Middle frontal gyrus (tissue), 1 donor: ENCODE results near the gene NPY2R.

Source experiments
- DNase-seq: peaks from one replicate; pipeline ENCODE4 v3.0.0-alpha.2; 2015; ENCODE audit warnings: low spot score; ENCODE audit errors: extremely low spot score

Gene NPY2R

GRCh38 chr4:155208258-155209054 is at the start of gene NPY2R:
Gene NPY2R, plus strand, starts transcription at chr4:155208636. Its CDS starts 5,304 bp downstream, at chr4:155213940.
- DNase-seq = no peak

- DNase-seq = no peak
These were observed 47.1 kb upstream of the NPY2R start for GRCh38 chr4:155161357-155161756.

GRCh38 chr4:155164718-155165117 is 43.7 kb upstream of the NPY2R start:
- no peak for DNase-seq

GRCh38 chr4:155170569-155170968 is 37.9 kb upstream of the NPY2R start:
- no peak for DNase-seq

GRCh38 chr4:155173371-155173770 is 35.1 kb upstream of the NPY2R start:
- no peak for DNase-seq

- no peak for DNase-seq
These were observed 33.8 kb upstream of the NPY2R start for GRCh38 chr4:155174668-155175067.

GRCh38 chr4:155179216-155179615 is 29.2 kb upstream of the NPY2R start:
- DNase-seq = no peak

GRCh38 chr4:155186972-155187371 is 21.5 kb upstream of the NPY2R start:
- DNase-seq = no peak

- DNase-seq = no peak
These were observed 20.4 kb upstream of the NPY2R start for GRCh38 chr4:155187989-155188388.

- no peak for DNase-seq
These were observed 18.3 kb upstream of the NPY2R start for GRCh38 chr4:155190099-155190498.

- no peak for DNase-seq
These were observed 10.7 kb upstream of the NPY2R start for GRCh38 chr4:155197757-155198156.

GRCh38 chr4:155207534-155208257 is 740 bp upstream of the NPY2R start:
- no peak for DNase-seq

GRCh38 chr4:155220025-155220424 is 11.6 kb downstream of the NPY2R start:
- no peak for DNase-seq

GRCh38 chr4:155227131-155227530 is 18.7 kb downstream of the NPY2R start:
- DNase-seq = no peak

- no peak for DNase-seq
These were observed 20.3 kb downstream of the NPY2R start for GRCh38 chr4:155228713-155229112.

- DNase-seq = no peak
These were observed 24.0 kb downstream of the NPY2R start for GRCh38 chr4:155232432-155232831.

GRCh38 chr4:155234206-155234605 is 25.8 kb downstream of the NPY2R start:
- DNase-seq = no peak

- DNase-seq = no peak
These were observed 29.1 kb downstream of the NPY2R start for GRCh38 chr4:155237567-155237966.

GRCh38 chr4:155241225-155241624 is 32.8 kb downstream of the NPY2R start:
- DNase-seq = no peak

GRCh38 chr4:155241664-155242063 is 33.2 kb downstream of the NPY2R start:
- DNase-seq = no peak

- no peak for DNase-seq
These were observed 36.7 kb downstream of the NPY2R start for GRCh38 chr4:155245105-155245504.

GRCh38 chr4:155248002-155248896 is 39.8 kb downstream of the NPY2R start:
- DNase-seq = no peak
